HG02981 (cell line): ENCODE data around the gene EPB41.
"Not testable (repeated sequence)": the region's sequence is repeated elsewhere in the genome, so short reads cannot be mapped to it uniquely, and the experiment has no call there.

ENCODE experiments used
- ATAC-seq: cut with Tn5 transposase; IDR thresholded peaks from one replicate; pipeline ENCODE4 v1.9.1; 2021; ENCODE audit warnings: mild to moderate bottlenecking, moderate library complexity; ENCODE audit not compliant: unreplicated experiment

The EPB41 gene

DNA sequence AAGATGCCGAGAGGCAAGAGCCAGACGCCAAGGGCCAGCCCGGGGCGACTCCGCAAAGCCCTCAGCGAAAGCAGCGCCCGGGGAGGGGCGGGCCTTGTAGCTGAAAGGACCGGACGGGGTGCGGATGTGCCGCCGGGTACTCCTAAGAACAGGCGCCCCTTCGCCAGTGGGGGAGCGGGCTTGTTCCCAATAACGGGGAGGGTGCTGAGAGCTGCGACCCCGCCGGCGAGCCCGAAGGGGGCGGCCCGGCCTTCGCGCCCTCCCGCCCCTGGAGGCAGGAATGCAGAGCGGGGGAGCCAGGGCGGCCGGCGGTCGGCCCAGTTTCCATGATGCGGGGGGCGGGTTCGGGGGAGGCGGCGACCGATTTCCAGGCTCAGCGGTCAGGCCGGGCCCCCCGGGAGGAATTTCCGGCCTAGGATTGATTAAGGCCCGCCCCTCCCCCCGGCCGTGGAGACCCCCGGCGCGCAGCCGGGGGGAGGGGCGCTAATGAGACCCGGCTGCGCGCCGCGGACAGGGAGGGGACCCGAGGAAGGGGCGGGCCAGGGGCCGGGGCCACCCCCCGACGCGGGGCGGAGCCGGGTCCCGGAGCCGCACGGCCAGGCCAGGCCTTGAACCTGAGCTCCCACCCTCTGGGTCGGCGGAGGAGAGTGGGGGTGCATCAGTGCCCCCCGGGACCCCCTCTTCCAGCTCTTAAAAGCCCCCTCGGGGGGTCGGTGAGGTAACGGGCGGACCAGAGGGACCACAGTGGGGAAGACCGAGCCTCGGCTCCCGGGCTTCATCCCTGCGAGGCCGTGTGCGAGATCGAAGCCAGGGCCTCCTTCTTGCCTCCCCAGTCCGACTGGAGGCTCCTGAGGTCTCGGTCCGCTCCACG is 210.2 kb downstream of the EPB41 start:
- no peak for ATAC-seq

DNA sequence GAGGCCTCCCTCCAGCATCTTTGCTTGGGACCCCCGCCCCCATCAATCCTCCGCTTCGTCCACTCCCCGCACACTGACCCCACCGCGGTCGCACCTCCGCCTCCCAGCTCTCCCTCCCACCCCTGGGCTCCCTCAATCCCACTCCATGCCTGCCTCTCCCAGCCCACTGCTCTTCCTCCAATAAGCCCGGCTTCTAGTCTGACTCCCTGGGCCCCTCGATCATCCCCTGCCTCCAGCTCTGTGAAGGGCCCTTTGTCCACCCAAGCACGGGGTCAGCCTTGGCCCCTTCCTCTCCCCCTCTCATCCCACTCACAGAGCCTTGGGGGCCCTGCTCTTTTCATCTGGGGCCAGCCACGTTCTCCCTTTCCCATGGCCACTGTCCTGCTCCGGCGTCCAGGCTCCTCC is 210.9 kb downstream of the EPB41 start:
- ATAC-seq = no peak

DNA sequence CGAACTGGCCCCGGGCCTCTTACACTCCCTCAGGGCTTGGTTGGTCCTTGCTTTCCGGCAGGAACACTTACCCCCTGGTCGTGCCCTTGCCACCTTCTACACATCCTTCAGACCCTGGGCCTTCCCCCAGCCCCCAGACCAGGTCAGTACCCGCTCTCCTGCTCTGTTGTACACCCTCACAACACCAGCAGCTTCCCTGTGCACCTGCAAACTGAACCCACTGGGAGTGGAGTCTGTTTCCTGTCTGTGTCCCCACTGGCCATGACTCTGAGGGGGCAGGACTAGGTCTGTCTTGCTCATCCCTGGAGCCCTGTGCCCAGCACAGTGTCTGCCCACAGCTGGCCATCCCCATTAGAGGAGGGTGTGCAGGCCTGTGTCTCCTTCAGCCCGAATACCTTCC is 211.4 kb downstream of the EPB41 start:
- no peak for ATAC-seq

DNA sequence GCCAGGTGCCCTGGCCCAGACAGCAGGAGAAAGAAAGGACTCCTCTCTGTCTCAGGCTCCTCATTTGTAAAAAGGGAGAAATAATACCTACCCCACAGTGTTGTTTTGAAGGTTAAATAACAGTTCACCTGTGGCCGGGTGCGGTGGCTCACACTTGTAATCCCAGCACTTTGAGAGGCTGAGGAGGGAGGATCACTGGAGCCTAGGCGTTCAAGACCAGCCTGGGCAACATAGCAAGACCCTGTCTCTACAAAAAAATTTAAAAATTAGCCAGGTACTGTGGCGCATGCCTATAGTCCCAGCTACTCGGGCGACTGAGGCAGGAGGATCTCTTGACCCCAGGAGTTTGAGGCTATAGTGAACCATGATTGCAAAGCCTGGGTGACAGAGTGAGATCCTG is 211.8 kb downstream of the EPB41 start:
- ATAC-seq = no peak

DNA sequence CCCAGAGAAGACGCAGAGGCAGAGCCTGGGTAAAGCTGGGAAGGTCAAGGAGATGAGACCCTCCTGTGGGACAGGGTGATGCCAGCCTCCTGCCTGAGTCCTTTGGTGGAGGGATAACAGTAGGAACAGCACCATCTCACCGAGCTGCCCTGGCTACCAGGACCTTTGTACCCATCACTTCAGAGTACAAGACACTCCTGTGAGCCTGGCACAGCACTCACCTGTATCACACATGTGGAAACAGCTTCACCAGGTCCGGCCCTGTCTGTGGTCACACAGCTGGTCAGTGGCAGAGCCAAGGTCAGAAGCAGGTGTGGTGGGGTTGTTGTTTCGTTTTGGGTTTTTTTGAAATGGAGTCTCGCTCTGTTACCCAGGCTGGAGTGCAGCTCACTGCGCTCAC is 214.4 kb downstream of the EPB41 start:
- ATAC-seq = no peak

DNA sequence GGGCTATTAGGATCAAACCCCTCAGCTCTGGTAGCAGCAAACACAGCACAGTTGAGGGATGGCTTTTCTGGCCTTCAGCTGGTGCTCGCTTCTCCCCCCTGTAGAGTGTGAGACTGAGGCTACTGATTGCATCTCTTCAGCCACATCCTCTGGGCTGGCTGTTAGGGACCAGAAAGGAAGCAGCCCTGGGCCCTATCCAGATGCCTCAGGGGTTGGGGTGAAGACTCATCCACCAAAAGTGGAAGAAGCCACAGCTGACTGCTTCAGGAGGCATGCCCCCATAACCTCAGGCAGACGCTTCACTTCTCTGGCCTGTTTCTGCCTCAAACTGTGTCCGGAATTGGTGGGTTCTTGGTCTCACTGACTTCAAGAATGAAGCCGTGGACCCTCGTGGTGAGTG is 215.5 kb downstream of the EPB41 start:
- no peak for ATAC-seq

DNA sequence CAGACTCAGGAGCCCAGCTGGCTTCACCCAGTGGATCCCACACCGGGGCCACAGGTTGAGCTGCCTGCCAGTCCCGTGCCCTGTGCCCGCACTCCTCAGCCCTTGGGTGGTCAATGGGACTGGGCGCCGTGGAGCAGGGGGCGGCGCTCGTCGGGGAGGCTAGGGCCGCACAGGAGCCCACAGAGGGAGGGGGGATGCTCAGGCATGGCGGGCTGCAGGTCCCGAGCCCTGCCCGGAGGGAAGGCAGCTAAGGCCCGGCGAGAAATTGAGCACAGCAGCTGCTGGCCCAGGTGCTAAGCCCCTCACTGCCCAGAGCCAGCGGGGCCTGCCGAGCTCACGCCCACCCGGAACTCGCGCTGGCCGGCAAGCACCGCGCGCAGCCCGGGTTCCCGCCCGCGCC is 216.7 kb downstream of the EPB41 start:
- ATAC-seq = not testable (repeated sequence)

DNA sequence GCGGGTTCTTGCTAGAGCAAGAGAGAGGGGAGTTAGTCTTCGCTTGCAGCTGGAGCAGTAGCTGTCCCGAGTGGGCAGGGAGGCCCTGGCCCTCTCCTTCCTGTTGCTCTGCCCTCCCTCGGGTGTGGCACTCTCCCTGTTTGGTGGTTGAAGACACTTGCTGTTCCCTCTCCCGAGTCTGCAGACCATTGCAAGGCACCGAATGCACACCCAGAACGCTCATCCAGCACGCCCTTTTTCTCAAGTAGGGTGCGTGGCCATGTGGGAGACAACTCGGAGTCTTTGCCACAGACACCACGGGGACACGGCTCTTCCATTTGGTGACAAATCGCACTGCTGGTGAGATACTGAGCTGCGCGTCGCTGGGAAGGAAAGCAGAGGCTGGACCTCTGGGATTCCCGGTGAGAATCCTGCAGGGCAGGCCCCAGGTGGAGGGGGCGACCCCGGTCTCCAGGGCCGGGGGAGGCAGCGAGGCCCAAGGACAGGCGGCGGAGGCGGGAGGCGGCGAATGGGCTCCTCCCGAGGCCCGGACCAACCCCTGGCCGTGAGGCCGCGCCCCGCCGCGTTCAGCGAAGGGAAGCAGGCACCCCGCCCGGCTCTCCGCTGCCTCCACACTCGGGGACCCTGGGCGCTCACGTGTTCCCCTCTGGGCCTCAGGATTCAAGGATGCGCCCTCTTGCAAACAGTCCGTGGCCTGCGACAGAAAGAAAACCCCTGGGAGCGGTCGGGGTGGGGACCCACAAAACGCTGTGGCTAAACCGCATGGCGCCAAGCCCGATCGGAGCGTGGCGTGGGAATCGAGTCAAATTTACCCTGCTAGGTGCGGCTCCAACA is 219.7 kb downstream of the EPB41 start:
- ATAC-seq = no peak

DNA sequence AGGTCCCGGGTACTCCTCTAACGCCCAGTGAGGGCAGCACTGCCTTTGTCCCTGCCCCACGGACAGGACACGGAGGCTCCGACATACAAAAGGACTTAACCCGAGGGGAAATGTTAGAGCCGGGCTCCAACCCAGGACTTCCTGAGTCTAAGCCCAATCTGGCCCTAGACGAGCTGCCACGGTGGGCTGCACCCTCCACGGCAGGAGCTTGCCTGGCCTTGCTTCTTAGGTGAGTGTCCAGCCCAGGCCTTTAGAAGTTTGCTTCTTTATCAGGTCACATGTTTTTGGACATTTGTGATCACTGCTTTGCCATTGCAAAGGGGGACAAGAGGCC is 220.3 kb downstream of the EPB41 start:
- ATAC-seq = no peak

DNA sequence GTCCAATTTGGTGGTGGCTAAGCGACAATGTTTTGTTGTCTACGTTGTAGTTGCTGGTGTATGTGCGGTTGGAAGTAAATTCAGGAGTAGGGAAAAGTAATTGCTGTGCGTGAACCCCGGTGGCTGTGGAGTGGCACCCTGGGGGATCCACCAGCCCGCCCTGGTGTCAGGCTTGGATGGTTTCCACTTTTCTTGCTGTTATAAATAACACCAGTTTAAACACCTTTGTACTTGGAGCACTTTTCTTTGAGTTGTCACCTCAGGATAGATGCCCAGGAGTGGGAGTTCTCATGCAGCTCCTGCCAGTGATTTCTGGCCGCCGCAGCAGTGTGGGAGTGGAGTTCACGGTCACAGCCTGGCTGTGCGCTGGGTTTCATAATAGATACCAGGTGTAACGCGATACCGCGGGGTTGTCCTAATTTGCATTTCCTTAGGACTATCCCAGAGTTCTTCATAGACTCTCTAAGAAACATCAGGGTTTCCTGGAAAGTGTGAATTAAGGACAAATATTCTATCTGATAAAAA is 222.1 kb downstream of the EPB41 start:
- ATAC-seq = no peak

DNA sequence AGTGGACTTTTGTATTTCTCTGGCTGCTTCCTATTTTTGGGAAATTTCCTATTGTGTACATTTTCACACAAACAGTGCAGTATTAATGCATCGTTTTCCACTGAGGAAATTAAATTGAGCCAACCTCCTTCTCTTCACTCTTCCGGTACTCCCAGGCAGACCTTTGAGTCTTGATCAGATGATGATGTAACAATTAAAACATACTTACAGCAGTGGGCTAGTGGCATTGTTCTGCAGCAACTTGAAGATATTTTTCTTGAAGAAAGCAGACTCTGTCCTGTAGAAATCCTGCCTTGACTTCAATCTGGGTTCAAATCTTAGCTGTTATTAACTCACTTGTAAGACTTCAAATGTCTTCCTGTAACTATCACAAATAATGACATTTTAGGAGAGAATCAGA is 228.3 kb downstream of the EPB41 start:
- ATAC-seq = no peak

DNA sequence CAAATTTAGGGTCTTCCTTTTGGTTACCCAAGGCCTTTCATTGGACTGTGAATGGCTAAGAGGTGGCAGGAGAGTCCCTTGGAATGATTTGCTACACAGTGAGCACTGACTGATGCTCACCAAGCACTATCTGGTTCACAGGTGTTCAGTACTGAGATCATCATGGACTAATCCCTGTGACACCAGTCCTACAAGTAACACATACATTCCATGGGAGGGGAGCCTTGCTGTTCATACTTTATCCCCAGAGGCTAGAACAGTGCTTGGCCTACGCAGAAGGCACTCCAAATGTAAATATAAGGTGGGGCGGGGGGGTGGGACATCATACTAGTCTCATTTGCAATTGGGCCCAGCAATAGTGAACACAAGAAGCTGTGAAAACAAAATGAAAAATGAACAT is 229.8 kb downstream of the EPB41 start:
- no peak for ATAC-seq

DNA sequence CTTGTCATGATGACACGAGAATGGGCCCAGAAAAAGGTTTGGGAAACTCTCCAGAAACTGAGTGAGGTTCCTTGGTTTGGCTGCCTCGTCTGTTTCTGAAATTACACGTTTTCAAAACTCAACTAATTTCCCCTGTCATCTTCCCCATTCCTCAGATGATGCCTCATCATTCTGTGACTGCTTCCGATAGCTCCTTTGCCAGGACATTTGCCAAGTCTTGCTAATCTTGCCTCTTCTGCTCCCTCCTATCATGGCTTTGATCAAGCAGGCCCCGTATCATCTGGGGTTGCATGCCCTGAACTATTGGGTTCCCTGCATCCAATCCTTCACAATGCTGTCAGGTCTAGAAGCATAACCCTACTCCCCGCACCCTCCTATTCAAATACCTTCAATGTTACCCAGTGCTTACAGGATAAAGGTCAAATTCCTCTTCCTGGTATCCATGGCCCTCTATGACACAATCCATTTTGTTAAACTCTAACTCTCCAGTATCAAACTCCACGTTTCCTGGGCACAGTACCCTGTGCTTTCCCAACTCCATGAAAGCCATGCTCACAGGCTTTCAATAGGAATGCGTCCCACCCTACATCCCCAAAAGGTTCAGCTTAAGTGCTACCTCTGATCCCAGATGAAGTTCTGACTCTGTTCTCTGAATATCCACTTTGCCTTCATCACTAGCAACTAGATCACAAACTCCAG is 231.5 kb downstream of the EPB41 start:
- no peak for ATAC-seq

DNA sequence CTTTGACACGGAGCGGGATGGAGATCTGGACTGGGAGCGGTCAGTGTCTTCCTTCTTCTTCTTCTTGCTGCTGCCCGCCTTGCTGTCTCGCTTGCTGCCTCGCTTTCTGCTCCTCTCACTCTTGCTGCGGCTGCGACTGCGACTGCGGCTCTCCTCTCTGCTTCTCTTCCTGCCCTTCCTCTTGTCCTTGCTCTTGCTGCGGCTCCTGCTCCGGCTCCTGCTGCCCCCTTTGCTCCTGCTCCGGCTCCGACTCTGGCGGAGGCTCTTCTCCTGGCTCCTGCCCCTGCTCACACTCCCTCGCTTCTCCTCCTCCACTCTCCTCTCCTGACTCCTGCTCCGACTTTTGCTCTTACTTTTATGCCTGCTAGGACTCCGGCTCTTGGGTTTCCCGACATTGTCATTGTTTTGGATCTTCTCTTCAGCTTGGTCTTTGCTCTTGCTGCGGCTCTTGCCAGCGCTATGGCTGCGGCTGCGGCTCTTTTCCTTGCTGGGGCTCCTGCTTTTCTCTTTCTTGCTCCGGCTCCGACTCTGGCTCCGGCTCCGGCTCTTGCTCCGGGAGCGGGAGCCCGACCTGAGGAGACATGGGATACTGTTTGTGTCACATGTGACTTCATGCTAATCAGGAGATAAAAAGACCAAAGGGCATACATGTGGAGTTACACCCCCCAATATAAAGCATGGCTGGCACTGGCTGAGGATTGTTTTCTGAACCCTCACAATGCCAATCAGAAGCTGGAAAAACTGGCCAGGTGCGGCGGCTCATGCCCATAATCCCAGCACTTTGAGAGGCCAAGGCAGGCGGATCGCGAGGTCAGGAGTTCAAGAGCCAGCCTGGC is 234.5 kb downstream of the EPB41 start:
- no peak for ATAC-seq

DNA sequence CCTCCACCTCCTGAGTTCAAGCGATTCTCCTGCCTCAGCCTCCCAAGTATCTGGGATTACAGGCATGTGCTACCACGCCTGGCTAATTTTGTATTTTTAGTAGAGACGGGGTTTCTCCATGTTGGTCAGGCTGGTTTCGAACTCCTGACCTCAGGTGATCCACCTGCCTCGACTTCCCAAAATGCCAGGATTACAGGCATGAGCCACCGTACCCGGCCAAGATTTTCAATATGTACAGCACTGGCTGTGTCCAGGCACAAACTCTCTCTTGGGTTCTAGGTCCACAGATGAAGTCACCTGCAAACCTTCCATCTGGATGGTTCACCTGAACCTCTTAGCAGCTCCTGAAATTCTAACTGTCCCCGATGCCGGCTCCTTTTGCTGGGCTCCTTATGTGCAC is 236.0 kb downstream of the EPB41 start:
- not testable (repeated sequence) for ATAC-seq

DNA sequence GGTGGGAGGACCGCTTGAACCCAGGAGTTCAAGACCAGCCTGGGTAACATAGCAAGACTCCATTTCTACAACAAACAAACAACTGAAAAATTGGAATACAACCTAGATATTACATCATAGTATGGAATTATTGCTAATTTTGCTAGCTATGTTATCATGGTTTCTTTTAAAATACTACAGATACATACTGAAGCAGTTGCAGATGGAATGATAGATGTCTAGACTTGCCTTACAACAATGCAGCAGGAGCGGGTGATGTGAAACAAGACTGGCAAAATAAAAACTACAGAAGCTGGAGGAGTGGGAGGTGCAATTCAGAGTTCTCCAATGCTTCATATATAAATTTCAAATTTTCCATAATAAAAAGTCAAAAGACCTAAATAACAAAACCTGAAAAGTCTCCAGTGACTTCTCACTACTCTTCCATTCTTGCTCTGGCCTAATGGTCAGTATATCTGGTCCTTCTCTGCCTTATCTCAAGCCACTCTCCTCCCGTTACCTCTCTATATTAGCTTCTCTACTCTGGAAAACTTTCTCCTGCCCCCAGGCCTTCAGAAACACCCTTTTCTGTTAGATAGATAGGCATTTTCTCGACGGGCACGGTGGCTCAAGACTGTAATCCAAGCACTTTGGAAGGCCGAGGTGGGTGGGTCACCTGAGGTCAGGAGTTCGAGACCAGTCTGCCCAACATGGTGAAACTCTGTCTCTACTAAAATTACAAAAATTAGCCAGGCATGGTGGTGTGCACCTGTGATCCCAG is 237.9 kb downstream of the EPB41 start:
- no peak for ATAC-seq

DNA sequence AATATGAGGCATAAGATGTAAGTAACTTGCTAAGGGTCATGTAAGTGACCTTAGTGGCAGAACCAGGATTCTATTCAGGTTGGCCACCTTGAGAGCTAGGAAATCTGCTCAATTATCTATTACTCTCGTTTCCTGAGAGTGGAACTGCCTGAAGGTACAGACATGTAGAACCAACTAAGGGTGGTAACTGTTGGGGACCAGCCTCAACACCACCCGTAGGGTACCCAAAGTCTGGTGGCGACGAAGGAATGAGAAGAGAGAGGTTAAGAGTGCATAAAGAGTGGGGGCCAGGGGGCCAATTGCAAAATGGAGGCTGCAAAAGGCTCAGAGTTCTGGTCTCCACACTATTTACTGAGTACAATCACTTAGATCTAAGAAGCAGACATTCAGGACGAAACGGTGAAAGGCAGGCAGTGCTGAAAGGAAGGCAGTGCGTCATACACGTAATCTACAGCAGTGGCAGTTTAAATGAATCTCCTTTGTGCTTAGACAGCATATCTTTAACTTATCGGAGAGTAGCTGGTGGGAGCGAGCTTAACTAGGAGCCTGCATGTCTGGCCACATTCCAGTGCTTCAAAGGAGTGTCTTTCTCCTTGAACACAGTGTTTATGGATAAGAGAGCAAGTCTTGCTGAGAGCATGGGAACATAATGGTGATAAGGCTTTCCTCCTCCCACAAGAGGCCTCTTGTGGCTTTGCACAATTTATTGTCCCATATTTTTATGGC is 242.3 kb downstream of the EPB41 start:
- ATAC-seq = no peak

DNA sequence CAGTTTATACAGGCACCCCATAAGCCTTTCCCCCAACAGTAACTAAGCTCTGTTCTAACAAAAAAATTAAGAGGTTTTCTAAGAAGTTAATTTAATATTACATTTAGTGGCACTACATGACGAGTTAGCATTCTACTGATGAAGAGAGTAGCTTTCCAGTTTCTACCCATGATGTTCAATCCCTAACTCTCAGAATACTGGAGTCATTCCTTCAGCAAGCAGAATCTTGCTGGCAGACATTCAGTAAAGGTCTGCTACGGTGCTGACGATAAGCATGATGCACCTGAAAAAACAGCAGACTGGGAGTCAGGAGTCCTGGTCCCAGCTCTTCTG is 242.9 kb downstream of the EPB41 start:
- ATAC-seq = no peak

DNA sequence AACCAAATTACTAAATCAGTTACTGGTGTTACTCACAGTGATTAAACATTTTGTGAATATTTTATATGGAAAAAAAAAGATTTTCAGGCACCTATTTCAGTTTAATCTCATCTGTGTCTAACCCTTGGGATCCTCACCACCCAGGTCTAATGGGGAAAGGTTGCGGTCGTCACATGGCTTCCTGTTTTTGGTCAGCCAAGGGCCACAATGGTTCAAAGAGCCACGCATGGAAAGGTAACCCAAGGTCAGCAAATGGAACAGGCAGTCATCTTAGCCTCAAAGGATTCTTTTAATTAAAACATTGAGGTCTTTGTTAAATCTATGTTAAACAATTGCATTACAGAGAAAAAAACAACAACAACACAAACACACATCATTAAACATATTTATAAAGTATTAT is 245.4 kb downstream of the EPB41 start:
- no peak for ATAC-seq
